Liver (tissue), 9 donors: Measurements from ENCODE around the gene DCDC2C. TPM values are rescaled to one million over a fixed set of nuclear protein-coding genes. Genes with fewer than 3 reads are reported as not detected.

Source experiments
- DNase-seq: peaks from one replicate; pipeline ENCODE4 v3.0.0-alpha.2; 2017; ENCODE audit warnings: low spot score
- H3K27ac ChIP-seq, 2 donors: one replicate each; pipeline ENCODE4 v1.7.0; 2013; ENCODE audit warnings: inconsistent platforms in 2 of 2, low read length in 2 of 2, control low read depth in 1 of 2, low read depth in 1 of 2, mild to moderate bottlenecking in 1 of 2
- H3K27me3 ChIP-seq, 4 donors: one replicate each; pipeline versions ENCODE4 v1.6.1 to v1.7.0; 2013; ENCODE audit warnings: low read length in 3 of 4, inconsistent platforms in 1 of 4, mild to moderate bottlenecking in 1 of 4, moderate library complexity in 1 of 4; ENCODE audit not compliant: control insufficient read depth in 4 of 4, insufficient read depth in 4 of 4
- H3K36me3 ChIP-seq, 4 donors: one replicate each; pipeline versions ENCODE4 v1.6.1 to v1.7.0; 2013; ENCODE audit warnings: low read length in 3 of 4, mild to moderate bottlenecking in 3 of 4, low read depth in 1 of 4, moderate library complexity in 1 of 4; ENCODE audit not compliant: control insufficient read depth in 4 of 4, insufficient read depth in 3 of 4
- H3K4me1 ChIP-seq, 4 donors: one replicate each; pipeline versions ENCODE4 v1.6.1 to v1.7.0; 2013; ENCODE audit warnings: low read length in 3 of 4, mild to moderate bottlenecking in 3 of 4, moderate library complexity in 1 of 4; ENCODE audit not compliant: control insufficient read depth in 4 of 4, insufficient read depth in 4 of 4
- H3K4me3 ChIP-seq, 3 donors: one replicate each; pipeline versions ENCODE4 v1.6.1 to v1.7.0; 2013; ENCODE audit warnings: low read length in 3 of 3, control low read depth in 1 of 3, low read depth in 1 of 3, mild to moderate bottlenecking in 1 of 3
- H3K9ac ChIP-seq, 2 donors: one replicate each; pipeline ENCODE4 v1.7.0; 2013; ENCODE audit warnings: low read length in 2 of 2, mild to moderate bottlenecking in 2 of 2, moderate library complexity in 2 of 2, control low read depth in 1 of 2, low read depth in 1 of 2
- H3K9me3 ChIP-seq, 4 donors: one replicate each; pipeline versions ENCODE4 v1.6.1 to v1.7.0; 2013; ENCODE audit warnings: low read length in 3 of 4; ENCODE audit not compliant: control insufficient read depth in 4 of 4
- ATF3 ChIP-seq: IDR thresholded peaks from 2 replicates; pipeline ENCODE4 v1.6.1; 2016; ENCODE audit warnings: antibody characterized with exemption
- CTCF ChIP-seq: fragments of 150-350 bp; IDR thresholded peaks from 2 replicates; pipeline ENCODE4 v1.5.1; 2017; ENCODE audit warnings: improper control_type of control experiment, low read depth, low read length; ENCODE audit not compliant: missing input control
- EGR1 ChIP-seq, 2 donors: IDR thresholded peaks; 2 replicates each; pipeline ENCODE4 v1.6.1; 2016 to 2018; ENCODE audit warnings: antibody characterized with exemption in 2 of 2, low read depth in 2 of 2
- FOXA1 ChIP-seq: IDR thresholded peaks from 2 replicates; pipeline ENCODE4 v1.6.1; 2016; ENCODE audit warnings: antibody characterized with exemption
- FOXA2 ChIP-seq: IDR thresholded peaks from 2 replicates; pipeline ENCODE4 v1.6.1; 2016; ENCODE audit warnings: antibody characterized with exemption
- GABPA ChIP-seq, 2 donors: IDR thresholded peaks in 1 of 2; conservative IDR thresholded peaks in 1 of 2; 2 replicates each; pipeline ENCODE4 v1.6.1; 2016; ENCODE audit warnings: antibody characterized with exemption in 2 of 2, mild to moderate bottlenecking in 1 of 2, moderate library complexity in 1 of 2
- HNF4A ChIP-seq, 2 donors: conservative IDR thresholded peaks; 2 replicates each; pipeline ENCODE4 v1.6.1; 2016; ENCODE audit warnings: antibody characterized with exemption in 2 of 2, mild to moderate bottlenecking in 2 of 2
- HNF4G ChIP-seq: IDR thresholded peaks from 2 replicates; pipeline ENCODE4 v1.6.1; 2016; ENCODE audit warnings: antibody characterized with exemption
- JUND ChIP-seq, 2 donors: IDR thresholded peaks; 2 replicates each; pipeline ENCODE4 v1.6.1; 2016; ENCODE audit warnings: antibody characterized with exemption in 2 of 2
- NR2F2 ChIP-seq: IDR thresholded peaks from 2 replicates; pipeline ENCODE4 v1.6.1; 2016; ENCODE audit warnings: antibody characterized with exemption
- RAD21 ChIP-seq, 2 donors: IDR thresholded peaks; 2 replicates each; pipeline ENCODE4 v1.6.1; 2016; ENCODE audit warnings: antibody characterized with exemption in 2 of 2, mild to moderate bottlenecking in 2 of 2
- RXRA ChIP-seq, 2 donors: IDR thresholded peaks; 2 replicates each; pipeline ENCODE4 v1.6.1; 2017 to 2018; ENCODE audit warnings: antibody characterized with exemption in 2 of 2, mild to moderate bottlenecking in 1 of 2
- SP1 ChIP-seq: IDR thresholded peaks from 2 replicates; pipeline ENCODE4 v1.6.1; 2018; ENCODE audit warnings: antibody characterized with exemption, mild to moderate bottlenecking
- TAF1 ChIP-seq: conservative IDR thresholded peaks from 2 replicates; pipeline ENCODE4 v1.6.1; 2016; ENCODE audit warnings: antibody characterized with exemption, mild to moderate bottlenecking
- YY1 ChIP-seq: IDR thresholded peaks from 2 replicates; pipeline ENCODE4 v1.6.1; 2016; ENCODE audit warnings: antibody characterized with exemption, mild to moderate bottlenecking
- ZBTB33 ChIP-seq: IDR thresholded peaks from 2 replicates; pipeline ENCODE4 v1.6.1; 2016; ENCODE audit warnings: antibody characterized with exemption
- WGBS: extraction: QIAGEN DNeasy Blood & Tissue Kit; methylation state at CpG from one replicate; pipeline ENCODE4 v1.1.7; 2013; 5-methylcytosine and 5-hydroxymethylcytosine counted together
- polyA plus RNA-seq, 2 donors: library from polyadenylated mRNA; stranded (reverse) in 1 of 2; unstranded in 1 of 2; fragments of 200-250 nt in 1 of 2; fragments of >200 nt in 1 of 2; fragmentation: Nextera tagmentation in 1 of 2; extraction: Ambion mirVana in 1 of 2; gene quantifications; one replicate each; pipeline versions ENCODE4 v1.2.1 to v1.2.3, GENCODE V29; 2013 to 2015
- total RNA-seq, 2 donors: library from RNA; depleted of rRNA; stranded (reverse); fragments of >200 nt; gene quantifications; one replicate each; pipeline ENCODE4 v1.2.3, GENCODE V29; 2014
- TF ChIP-seq, protein P1 (sequence below): IDR thresholded peaks from 2 replicates; pipeline ENCODE4 v1.6.1; 2016; ENCODE audit warnings: antibody characterized with exemption, mild to moderate bottlenecking
- TF ChIP-seq, protein P2 (sequence below): IDR thresholded peaks from 2 replicates; pipeline ENCODE4 v1.6.1; 2016; ENCODE audit warnings: antibody characterized with exemption
- donor health status: healthy.
- donor health status: healthy.
- donor health status: healthy.
- donor health status: healthy.
- donor health status: healthy.

The DCDC2C gene
- total and polyA plus RNA-seq, 4 donors: not detected

DNA sequence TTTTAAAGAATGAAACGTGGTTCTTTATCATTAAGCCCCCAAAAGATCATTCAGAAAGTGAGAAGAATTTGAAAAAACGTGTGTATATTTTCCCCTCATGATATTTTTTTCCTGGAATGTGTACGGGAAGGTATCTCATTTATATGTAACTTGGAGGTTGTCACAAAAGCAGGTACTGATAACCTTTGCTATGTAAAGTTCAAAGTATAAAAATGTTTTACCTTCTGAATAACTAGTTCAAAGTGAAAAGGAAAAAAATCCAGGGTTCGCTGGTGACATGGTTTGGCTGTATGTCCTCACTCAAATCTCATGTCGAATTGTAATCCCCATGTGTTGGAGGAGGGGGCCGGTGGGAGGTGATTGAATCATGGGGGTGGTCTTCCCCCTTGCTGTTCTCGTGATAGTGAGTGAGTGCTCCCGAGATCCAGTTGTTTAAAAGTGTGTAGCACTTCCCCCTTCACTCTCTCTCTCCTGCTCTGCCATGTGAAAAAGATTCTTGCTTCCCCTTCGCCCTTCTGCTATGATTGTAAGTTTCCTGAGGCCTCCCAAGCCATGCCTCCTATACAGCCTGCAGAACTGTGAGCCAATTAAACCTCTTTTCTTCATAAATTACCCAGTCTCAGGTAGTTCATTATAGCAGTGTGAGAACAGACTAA is 144.2 kb downstream of the DCDC2C start:
- TF ChIP-seq ZBTB33 (no peak), HNF4A (conservative IDR thresholded peaks at IDR 0.05) (peak in 1 of 2 donors; percentile 54), TAF1 (no peak), HNF4G (no peak), NR2F2 (no peak), YY1 (no peak), RXRA (IDR thresholded peaks at IDR 0.05) (peak; percentile 12 to 38)
- TF ChIP-seq, protein P1, sequence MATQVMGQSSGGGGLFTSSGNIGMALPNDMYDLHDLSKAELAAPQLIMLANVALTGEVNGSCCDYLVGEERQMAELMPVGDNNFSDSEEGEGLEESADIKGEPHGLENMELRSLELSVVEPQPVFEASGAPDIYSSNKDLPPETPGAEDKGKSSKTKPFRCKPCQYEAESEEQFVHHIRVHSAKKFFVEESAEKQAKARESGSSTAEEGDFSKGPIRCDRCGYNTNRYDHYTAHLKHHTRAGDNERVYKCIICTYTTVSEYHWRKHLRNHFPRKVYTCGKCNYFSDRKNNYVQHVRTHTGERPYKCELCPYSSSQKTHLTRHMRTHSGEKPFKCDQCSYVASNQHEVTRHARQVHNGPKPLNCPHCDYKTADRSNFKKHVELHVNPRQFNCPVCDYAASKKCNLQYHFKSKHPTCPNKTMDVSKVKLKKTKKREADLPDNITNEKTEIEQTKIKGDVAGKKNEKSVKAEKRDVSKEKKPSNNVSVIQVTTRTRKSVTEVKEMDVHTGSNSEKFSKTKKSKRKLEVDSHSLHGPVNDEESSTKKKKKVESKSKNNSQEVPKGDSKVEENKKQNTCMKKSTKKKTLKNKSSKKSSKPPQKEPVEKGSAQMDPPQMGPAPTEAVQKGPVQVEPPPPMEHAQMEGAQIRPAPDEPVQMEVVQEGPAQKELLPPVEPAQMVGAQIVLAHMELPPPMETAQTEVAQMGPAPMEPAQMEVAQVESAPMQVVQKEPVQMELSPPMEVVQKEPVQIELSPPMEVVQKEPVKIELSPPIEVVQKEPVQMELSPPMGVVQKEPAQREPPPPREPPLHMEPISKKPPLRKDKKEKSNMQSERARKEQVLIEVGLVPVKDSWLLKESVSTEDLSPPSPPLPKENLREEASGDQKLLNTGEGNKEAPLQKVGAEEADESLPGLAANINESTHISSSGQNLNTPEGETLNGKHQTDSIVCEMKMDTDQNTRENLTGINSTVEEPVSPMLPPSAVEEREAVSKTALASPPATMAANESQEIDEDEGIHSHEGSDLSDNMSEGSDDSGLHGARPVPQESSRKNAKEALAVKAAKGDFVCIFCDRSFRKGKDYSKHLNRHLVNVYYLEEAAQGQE: no peak
- no peak overlapping the region for H3K4me3 ChIP-seq
- H3K4me1 ChIP-seq: peaks cover 0 to 6% (median 0%) of the 10 kb centered on the region in 4 donors
- no peaks in the 10 kb centered on the region for H3K9me3 ChIP-seq
- H3K9ac ChIP-seq: no peak overlapping the region
- H3K27ac ChIP-seq: no peak overlapping the region
- no peak for DNase-seq
- WGBS: 31% methylated on average over 9 of the region's 9 CpGs
- no peaks in the 10 kb centered on the region for H3K27me3 ChIP-seq
- H3K36me3 ChIP-seq: no peaks in the 10 kb centered on the region

DNA sequence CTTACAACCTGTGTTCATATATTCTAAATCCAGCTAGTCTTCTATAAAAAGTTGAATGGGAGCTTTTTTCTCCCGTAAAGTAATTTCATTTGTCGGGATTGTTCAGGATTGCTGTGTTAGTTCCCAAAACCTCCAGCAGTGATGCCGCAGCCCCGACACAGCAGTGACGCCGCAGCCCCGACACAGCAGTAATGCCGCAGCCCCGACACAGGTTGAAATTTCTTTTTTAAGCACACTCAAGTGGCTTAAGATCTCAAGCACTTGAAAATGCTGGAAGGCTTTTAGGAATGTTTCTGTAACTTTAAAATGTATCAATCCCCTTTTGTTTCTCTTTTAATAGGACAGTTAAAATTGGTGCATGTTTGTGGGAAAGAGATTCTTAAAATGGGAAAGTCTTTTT is 145.4 kb downstream of the DCDC2C start:
- H3K27ac ChIP-seq: no peak overlapping the region
- no peak overlapping the region for H3K4me3 ChIP-seq
- H3K36me3 ChIP-seq: no peaks in the 10 kb centered on the region
- H3K4me1 ChIP-seq: peaks cover 0 to 6% (median 0%) of the 10 kb centered on the region in 4 donors
- WGBS: 88% methylated on average over 9 of the region's 9 CpGs
- DNase-seq: no peak
- no peak overlapping the region for H3K9ac ChIP-seq
- no peaks in the 10 kb centered on the region for H3K27me3 ChIP-seq
- H3K9me3 ChIP-seq: peaks cover 2 to 8% (median 6%) of the 10 kb centered on the region in 4 donors
- TF ChIP-seq GABPA (IDR thresholded peaks at IDR 0.05 in 1 of 2, conservative IDR thresholded peaks at IDR 0.05 in 1 of 2) (no peak), ZBTB33 (no peak), EGR1 (IDR thresholded peaks at IDR 0.05; ENCODE audit: low read depth in 2 of 2) (no peak), RAD21 (IDR thresholded peaks at IDR 0.05) (no peak), NR2F2 (no peak), ATF3 (no peak), FOXA2 (no peak), TAF1 (no peak), HNF4G (no peak), HNF4A (conservative IDR thresholded peaks at IDR 0.05) (no peak), SP1 (no peak), FOXA1 (no peak), YY1 (no peak), JUND (IDR thresholded peaks at IDR 0.05) (no peak), CTCF (no peak), RXRA (IDR thresholded peaks at IDR 0.05) (no peak)
- TF ChIP-seq, protein P2, sequence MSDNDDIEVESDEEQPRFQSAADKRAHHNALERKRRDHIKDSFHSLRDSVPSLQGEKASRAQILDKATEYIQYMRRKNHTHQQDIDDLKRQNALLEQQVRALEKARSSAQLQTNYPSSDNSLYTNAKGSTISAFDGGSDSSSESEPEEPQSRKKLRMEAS: no peak
- TF ChIP-seq, protein P1: no peak
